Measurements from ENCODE around the gene TCIRG1.

TCIRG1 gene

DNA sequence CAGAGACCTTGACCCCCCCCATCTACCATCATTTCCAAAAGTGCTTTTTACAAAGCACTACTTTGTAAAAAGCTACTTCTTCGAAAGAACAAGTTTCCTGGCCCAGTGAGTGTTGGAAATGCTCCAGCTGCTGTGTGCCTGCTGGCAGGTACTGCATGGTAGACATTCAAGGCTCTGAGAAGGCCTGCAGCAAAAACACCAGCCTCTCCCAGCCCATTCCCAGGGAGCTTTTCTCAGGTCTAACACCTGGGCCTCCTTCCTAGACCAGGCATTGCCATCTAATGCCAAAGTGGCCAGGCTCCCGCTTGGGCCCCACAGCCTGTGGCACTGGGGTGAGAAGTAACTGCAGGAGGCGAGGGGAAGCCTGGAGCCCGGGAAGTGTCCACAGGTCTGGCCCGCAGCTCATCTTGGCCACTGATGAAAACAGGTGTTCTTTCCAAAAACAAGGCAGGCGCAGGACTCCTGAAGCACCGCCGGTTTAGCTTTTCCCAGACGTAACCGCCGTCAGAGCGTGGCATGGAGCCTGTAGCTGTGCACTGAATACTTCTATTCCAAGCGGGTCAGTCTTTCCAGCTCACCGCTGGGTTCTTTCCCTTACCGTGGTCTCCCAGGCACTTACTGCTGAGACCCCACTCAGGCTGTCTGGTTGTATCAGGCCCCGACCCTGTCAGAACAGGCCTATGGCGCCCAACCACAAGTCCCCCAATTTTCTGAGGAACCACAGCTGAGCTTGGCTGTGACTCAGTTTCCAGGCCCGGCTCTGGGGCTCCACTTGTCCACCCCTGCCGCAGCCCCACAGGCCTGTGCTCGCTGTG is 1.2 kb upstream of the TCIRG1 start:
- DNase-seq (ENCODE audit: low read depth in 2 of 2) = no peak

- no peak for DNase-seq (ENCODE audit: low read depth in 2 of 2)
These were observed 553 bp upstream of the TCIRG1 start for GRCh38 chr11:68038226-68038717.

GRCh38 chr11:68039526-68040086 is 781 bp downstream of the TCIRG1 start:
- no peak for DNase-seq (ENCODE audit: low read depth in 2 of 2)

DNA sequence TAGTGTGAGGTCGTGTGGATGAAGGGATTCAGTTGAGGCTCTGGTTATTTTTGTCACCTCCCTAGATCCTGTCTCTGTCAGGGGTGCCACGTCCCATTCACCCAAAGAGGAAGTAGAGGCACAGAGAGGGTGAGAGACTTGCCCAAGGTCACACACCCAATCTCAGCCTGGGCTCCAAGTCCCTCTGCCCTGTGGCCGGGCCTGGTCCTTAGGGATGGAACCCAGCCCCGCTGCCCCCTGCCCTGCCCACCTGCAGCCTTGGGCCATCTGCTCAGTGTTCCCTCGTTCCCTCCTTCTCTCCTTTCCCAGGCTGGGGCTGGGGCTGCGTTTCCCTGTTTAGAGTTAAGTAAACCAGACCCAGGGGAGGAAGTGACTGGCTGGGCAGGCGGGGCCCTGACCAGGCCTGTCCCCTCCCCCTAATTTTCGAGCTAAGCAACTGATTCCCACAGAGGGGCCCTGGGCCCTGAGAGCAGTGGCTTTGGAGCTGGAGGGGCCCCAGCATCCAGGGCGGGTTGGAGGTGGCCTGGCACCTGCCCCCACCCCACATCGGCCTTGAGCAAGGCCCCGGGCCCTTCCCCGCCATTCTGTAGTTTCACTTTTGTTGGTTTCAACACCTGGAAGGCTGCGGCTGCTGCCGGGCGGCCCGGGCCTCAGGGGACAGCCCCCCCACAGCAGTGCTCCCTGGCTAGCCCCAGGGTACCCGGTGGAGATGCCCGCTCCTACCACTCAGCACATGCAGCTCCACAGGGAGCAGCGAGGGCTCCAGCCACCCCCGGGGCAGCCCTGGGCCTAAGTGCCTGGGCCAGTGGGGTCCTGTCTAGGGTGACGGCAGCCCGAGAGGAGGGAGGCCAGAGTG is 1.5 kb downstream of the TCIRG1 start:
- peak in 1 of 2 donors; percentile 38 for DNase-seq (ENCODE audit: low read depth in 2 of 2)

GRCh38 chr11:68040957-68041591 is 2.2 kb downstream of the TCIRG1 start:
- DNase-seq (ENCODE audit: low read depth in 2 of 2) = no peak

- DNase-seq (ENCODE audit: low read depth in 2 of 2) = no peak
These were observed 2.9 kb downstream of the TCIRG1 start for GRCh38 chr11:68041617-68042218.

DNA sequence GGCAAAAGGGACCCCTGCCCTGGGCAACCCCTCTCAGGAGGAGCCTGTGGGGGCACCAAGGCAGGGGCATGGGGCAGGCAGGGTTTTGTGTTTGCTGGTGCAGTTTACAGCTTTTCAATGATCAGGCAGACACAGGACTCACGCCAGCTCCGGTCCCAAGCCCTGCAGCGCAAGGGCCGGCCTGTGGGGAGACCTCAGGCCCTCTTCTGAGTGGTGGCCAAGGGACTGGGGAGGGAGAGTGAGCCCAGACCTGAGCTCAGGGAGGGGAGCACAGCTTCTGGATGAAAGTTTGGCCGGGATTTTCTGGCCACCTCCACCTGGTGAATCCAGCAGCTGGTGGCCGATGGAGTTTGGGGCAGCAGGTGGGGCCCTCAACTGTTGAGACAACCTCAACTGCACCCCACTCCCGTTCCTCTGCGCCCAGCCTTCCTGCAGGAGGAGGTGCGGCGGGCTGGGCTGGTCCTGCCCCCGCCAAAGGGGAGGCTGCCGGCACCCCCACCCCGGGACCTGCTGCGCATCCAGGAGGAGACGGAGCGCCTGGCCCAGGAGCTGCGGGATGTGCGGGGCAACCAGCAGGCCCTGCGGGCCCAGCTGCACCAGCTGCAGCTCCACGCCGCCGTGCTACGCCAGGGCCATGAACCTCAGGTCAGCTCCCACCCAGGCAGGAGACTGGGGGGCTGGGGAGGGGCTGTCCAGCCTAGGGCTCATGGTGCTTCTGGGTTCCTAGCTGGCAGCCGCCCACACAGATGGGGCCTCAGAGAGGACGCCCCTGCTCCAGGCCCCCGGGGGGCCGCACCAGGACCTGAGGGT is 3.6 kb downstream of the TCIRG1 start:
- DNase-seq (ENCODE audit: low read depth in 2 of 2) = no peak

DNA sequence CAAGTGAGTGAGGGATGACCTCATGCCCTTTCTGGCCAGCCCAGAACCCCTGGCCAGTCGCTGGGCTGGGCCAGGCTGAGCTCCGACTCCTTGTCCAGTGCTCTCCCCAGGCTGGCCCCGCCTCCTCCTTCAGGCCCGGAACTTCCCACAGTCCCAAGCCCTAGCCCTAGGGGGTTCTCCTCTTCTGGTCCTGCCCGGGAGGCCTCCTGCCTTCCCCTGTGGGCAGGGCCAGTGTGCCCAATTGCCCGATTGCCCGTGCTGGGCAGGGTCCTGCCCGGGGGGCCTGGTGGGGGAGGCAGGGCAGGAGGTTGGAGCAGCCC is 4.2 kb downstream of the TCIRG1 start:
- no peak for DNase-seq (ENCODE audit: low read depth in 2 of 2)

DNA sequence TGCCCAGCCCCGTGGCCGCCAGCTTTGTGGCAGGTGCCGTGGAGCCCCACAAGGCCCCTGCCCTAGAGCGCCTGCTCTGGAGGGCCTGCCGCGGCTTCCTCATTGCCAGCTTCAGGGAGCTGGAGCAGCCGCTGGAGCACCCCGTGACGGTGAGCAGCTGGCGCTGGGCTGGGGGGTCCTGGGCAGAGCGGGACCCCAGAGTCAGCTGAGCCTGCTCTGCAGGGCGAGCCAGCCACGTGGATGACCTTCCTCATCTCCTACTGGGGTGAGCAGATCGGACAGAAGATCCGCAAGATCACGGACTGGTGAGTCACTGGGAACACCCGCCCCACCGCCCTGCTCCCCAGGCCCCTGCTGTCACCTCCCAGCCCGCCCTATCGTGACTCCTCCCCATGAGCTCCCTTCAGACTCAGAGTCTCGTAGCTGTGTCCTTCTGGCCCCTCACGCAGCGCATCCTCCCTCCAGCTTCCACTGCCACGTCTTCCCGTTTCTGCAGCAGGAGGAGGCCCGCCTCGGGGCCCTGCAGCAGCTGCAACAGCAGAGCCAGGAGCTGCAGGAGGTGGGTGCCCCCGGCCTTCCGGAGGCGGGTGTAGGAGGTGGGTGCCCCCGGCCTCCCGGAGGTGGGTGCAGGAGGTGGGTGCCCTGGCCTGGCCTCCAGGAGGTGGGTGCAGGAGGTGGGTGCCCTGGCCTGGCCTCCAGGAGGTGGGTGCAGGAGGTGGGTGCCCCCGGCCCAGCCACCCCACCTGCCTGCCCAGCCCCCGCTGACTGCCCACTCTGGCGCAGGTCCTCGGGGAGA is 4.7 kb downstream of the TCIRG1 start:
- DNase-seq (ENCODE audit: low read depth in 2 of 2) = no peak

DNA sequence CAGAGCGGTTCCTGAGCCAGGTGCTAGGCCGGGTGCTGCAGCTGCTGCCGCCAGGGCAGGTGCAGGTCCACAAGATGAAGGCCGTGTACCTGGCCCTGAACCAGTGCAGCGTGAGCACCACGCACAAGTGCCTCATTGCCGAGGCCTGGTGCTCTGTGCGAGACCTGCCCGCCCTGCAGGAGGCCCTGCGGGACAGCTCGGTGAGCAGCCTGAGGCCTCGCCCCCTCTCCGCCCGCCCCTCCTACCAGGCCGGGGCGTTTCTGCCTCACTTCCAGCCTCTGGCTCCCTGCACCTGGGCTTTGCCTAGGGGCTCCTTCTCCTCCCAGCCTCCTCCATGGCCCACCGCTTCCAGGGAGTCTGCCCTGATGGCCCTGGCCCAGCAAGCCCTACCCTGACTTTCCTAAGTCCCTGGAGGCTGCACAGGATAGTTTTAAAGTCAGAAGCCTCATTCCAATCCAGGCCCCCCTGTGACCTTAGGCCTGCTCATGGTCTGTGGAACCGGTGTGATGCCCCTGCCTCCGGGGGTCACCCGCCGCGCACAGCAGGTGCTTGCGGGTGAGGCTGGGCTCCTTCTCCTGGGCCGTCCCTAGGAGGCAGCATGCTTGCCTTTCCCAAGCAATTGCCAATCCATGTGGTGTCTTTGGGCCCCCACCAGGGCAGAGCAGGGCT is 5.5 kb downstream of the TCIRG1 start:
- no peak for DNase-seq (ENCODE audit: low read depth in 2 of 2)

- DNase-seq (ENCODE audit: low read depth in 2 of 2) = no peak
These were observed 6.1 kb downstream of the TCIRG1 start for GRCh38 chr11:68044898-68045351.

DNA sequence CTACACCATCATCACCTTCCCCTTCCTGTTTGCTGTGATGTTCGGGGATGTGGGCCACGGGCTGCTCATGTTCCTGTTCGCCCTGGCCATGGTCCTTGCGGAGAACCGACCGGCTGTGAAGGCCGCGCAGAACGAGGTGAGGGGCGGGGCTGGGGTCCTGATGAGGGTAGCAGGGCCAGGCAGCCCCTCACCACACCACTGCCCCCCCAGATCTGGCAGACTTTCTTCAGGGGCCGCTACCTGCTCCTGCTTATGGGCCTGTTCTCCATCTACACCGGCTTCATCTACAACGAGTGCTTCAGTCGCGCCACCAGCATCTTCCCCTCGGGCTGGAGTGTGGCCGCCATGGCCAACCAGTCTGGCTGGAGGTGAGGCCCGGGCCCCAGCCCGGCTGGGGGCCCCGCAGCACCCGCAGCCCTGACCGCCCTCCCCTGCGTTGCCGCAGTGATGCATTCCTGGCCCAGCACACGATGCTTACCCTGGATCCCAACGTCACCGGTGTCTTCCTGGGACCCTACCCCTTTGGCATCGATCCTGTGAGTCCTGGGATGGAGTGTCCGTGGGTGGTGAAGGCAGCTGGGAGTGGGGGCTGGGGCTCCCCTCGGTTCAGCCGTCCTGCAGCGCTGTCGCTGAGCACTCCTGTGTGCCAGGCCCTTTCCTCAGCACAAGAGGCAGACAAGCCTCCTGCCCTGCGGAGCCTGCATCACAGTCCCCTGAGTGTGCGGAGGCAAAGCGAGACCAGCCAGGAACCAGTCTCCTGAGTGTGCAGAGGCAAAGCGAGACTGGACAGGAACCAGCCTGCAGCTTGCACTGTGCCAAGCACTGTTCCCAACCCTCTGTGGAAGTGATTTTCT is 8.8 kb downstream of the TCIRG1 start:
- no peak for DNase-seq (ENCODE audit: low read depth in 2 of 2)

DNA sequence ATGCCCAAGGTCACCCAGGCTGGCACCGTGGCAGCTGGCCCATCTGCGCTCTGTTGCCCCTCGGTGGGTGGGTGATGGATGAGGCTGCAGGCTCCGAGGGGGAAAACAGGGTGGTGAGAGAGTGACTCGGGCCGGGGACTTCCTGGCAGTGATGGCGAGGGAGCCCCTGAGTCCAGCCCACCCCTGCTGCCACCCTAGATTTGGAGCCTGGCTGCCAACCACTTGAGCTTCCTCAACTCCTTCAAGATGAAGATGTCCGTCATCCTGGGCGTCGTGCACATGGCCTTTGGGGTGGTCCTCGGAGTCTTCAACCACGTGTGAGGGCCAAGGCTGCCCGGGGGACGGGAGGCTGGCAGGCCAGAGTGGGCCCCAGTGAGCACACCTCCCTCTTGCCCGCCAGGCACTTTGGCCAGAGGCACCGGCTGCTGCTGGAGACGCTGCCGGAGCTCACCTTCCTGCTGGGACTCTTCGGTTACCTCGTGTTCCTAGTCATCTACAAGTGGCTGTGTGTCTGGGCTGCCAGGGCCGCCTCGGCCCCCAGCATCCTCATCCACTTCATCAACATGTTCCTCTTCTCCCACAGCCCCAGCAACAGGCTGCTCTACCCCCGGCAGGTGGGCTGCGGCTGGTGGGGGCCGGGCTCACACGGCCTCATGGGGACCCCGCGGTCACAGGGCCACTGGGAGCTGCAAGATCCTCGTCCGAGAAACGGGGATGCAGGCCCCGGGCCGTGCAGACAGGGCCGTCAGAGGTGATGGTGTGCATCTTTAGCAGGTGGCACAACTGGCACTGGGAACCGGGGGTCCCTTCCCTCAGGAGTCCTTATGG is 10.1 kb downstream of the TCIRG1 start:
- DNase-seq (ENCODE audit: low read depth in 2 of 2) = no peak

DNA sequence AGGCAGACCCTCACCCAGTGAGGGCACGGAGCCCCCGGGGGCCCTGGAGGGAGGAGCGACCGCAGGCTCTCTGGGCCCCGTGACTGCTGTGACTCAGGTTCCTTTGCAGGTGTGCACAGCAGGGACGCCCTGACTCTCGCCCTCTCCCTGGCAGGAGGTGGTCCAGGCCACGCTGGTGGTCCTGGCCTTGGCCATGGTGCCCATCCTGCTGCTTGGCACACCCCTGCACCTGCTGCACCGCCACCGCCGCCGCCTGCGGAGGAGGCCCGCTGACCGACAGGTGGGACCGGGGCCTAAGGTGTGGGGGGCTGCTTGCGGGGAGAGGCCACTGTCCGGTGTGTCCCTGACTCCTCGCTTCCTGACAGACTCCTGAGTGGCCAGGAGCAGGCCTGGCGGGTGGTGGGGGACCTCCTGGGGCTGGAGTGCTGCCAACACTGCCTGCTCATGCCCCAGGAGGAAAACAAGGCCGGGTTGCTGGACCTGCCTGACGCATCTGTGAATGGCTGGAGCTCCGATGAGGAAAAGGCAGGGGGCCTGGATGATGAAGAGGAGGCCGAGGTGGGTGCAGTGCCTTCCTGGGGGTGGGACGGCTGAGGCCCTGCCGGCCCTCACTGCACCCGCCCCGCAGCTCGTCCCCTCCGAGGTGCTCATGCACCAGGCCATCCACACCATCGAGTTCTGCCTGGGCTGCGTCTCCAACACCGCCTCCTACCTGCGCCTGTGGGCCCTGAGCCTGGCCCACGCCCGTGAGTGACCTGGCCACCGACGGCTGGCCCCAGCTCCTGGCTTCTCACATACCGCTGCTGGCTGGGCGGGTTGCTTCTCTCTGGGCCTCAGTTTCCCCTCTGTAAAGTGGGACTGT is 10.9 kb downstream of the TCIRG1 start:
- DNase-seq (ENCODE audit: low read depth in 2 of 2) = no peak

DNA sequence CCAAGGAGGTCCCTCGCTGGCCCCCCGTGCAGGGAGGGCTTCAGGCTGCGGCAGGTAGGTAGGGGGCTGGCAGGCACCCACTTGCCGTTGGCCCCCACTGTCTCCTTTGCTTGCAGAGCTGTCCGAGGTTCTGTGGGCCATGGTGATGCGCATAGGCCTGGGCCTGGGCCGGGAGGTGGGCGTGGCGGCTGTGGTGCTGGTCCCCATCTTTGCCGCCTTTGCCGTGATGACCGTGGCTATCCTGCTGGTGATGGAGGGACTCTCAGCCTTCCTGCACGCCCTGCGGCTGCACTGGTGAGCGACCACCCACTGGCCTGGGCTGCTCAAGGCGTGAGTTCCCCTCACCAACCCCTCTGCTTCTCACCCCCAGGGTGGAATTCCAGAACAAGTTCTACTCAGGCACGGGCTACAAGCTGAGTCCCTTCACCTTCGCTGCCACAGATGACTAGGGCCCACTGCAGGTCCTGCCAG is 11.6 kb downstream of the TCIRG1 start:
- DNase-seq (ENCODE audit: low read depth in 2 of 2) = no peak

All from activated CD4-positive, alpha-beta T cell treated with anti-CD3 and anti-CD28 coated beads for 24 hours (primary cell).